Activated naive CD8-positive, alpha-beta T cell treated with anti-CD3 and anti-CD28 coated beads, Interleukin-2, amount 50 U/mL, for 16 hours (primary cell): ENCODE results near the gene SKIL.

Experiments
- DNase-seq: peaks from one replicate; pipeline ENCODE4 v3.0.0-alpha.2; 2020; ENCODE audit warnings: low read depth, low spot score

The SKIL gene

DNA sequence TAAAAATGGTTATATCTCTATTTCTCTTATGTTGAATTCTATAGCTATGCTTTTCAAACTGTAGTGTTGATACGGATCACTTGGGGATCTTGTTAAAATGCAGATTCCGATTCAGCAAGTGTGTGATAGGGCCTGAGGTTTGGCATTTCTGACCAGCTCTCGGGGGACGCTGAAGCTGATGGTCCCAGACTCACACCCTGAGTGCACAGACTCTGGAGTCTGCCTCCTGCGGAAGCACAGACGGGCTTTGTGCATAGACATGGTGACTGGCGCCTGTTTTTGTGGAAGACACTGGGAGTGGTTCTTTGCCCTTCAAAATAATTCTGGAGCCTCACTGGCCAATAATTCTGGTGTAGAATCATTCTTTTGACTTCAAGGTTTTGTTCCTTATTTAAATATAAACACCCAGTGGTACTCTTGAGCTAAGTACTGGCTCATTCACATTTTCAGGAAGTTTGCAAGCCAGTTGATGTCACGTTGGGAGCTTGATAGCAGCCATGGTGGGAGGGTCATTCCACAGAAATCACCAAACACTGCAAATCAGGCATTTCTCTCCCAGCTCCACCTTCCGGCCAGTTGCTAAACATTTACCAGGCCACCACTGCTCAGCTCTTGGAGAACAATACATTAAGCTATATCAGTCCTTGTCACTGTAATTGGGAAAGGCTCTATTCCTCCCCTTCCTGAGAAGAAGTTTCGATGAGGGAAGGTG lies 80.3 kb downstream of the SKIL start:
- no peak for DNase-seq

DNA sequence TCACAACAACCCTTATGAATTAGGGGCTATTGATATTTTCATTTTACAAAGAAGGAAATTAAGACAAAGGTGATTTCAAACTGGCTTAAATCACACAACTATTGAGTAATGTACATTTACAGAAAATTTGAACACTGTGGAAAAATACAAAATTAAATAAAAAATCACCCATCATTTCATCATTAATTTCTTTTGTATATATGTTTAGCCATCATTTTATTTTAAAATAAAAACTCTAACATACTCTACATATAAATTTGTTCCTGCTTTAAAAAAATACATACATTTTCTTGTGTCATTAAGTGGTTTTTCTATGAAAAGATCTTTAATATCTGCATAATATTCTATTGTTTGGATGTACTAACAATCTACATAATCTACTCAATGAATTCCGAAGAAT lies 81.3 kb downstream of the SKIL start:
- no peak for DNase-seq

DNA sequence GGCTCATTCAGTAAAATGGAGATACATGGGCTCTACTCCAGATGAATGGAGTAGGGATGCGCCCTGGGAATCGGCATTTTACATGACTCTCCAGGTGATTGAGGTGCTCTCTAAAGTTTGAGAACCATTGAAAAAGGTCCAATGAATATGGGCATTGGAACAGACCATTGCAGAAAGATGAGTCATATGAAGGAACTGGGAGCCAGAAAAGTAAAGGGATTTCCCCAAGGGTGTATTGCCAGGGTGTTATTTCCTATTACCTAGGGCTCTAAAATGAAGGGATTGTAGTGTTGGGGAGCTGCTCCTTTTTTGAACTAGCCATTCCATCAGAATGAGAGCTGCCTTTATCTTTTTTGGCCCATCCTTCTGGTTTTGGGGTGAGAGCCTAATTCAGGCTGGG lies 82.8 kb downstream of the SKIL start:
- DNase-seq: no peak

DNA sequence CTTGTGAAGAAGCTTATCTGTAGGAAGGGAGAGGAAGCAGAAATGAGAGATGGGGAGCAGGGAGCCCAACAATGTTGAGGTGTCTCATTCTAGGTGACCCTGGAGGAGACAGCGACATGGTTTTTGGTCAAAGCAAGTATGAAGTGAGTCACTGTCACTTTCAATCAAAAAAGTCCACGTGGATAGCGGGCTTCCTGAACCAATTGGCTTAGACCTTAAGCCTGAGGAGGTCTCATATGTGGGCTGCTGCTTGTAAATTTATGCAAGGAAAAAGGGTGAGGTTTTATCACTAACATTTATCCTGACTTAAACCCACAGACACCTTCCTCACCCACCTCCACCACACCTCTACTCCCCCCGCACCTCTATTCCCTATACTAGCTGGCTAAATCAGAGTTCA lies 83.9 kb downstream of the SKIL start:
- no peak for DNase-seq

DNA sequence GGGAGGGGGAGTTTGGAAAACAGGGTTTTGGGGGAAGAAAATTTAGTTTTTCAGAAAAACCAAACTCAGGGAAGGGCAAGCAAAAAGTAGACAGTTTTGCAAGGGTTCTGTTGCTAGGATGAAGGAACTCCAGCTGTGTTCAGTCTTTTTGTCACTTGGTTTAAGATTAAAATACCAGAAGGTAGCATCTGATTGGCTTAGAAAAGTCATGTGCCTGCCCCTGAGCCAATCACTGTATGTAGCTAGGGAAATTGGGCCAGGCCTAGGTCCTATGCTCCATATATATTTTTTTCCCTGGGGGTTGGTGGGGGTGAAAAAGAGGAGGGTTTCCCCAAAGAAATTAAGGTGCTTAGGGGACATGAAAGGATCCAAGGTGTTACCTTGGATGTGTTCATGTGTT lies 85.4 kb downstream of the SKIL start:
- no peak for DNase-seq

DNA sequence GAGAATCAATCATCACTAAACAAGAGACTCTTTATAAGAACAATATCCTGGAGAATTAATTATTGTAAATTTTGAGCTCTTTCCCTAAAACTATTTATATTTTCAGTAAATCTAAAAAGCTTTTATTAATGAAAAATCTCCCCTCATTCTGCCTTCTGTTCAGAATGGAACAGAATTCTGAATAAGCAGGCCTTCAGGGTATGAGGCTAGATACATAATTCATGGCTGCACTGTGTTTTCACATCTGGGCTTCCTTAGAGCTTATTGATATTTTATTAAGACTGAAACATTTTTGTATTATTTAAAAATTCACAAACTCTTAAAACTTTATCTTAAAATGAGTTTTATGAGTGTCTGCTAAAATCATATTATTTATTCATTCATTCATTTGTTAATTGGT lies 85.9 kb downstream of the SKIL start:
- no peak for DNase-seq
